Naive thymus-derived CD4-positive, alpha-beta T cell (primary cell): ENCODE data around the gene NINJ1. TPM values are rescaled to one million over a fixed set of nuclear protein-coding genes. Genes with fewer than 3 reads are reported as not detected.

Experiments
- ATAC-seq: fragments of 150-1000 bp; cut with Tn5 transposase; 2 replicates; pipeline ENCODE4 v1.10.0; 2021; ENCODE audit warnings: mild to moderate bottlenecking, moderate library complexity
- CTCF ChIA-PET: fragments of 350-600 bp; sonication (Branson Sonifier 250); formaldehyde crosslinking; loops from one replicate; lab custom pipeline; 2021; ENCODE audit warnings: antibody characterized with exemption; lab: Charles Lee
- POLR2A ChIA-PET: fragments of 350-600 bp; sonication (Branson Sonifier 250); formaldehyde crosslinking; loops from one replicate; lab custom pipeline; 2021; ENCODE audit warnings: antibody characterized with exemption, inconsistent platforms; lab: Charles Lee
- DNase-seq, 9 donors: peaks; one replicate each; pipeline versions ENCODE4 v3.0.0 to v3.0.0-alpha.2; 2020 to 2022; ENCODE audit warnings: mixed read lengths in 1 of 9
- H3K27ac ChIP-seq: one replicate; pipeline ENCODE4 v1.7.0; 2013; ENCODE audit warnings: mild to moderate bottlenecking, low read depth, low read length, moderate library complexity
- H3K27me3 ChIP-seq, 2 donors: one replicate each; pipeline ENCODE4 v1.7.0; 2013; ENCODE audit warnings: low read length in 2 of 2, mild to moderate bottlenecking in 2 of 2, moderate library complexity in 2 of 2; ENCODE audit not compliant: control insufficient read depth in 2 of 2, insufficient read depth in 2 of 2
- H3K36me3 ChIP-seq, 3 experiments: 1 replicate in 2 of 3; 2 replicates in 1 of 3; pipeline ENCODE4 v1.7.0; 2013; ENCODE audit warnings: low read length in 3 of 3, mild to moderate bottlenecking in 3 of 3, moderate library complexity in 1 of 3; ENCODE audit not compliant: insufficient read depth in 3 of 3, control insufficient read depth in 2 of 3
- H3K4me1 ChIP-seq, 2 donors: one replicate each; pipeline ENCODE4 v1.7.0; 2013; ENCODE audit warnings: low read length in 2 of 2, mild to moderate bottlenecking in 2 of 2, moderate library complexity in 1 of 2; ENCODE audit not compliant: control insufficient read depth in 2 of 2, insufficient read depth in 2 of 2
- H3K4me3 ChIP-seq: 2 replicates; pipeline ENCODE4 v1.7.0; 2013; ENCODE audit warnings: mild to moderate bottlenecking, low read length
- H3K9me3 ChIP-seq, 3 experiments: 1 replicate in 2 of 3; 2 replicates in 1 of 3; pipeline ENCODE4 v1.7.0; 2013; ENCODE audit warnings: low read length in 3 of 3; ENCODE audit not compliant: control insufficient read depth in 2 of 3
- H3K27ac Mint-ChIP-seq, 9 donors: one replicate each; pipeline ENCODE4 v1.8.0; 2020 to 2022; ENCODE audit warnings: mixed read lengths in 9 of 9, mild to moderate bottlenecking in 8 of 9, moderate library complexity in 5 of 9, inconsistent platforms in 2 of 9
- H3K27me3 Mint-ChIP-seq, 5 donors: one replicate each; pipeline ENCODE4 v1.8.0; 2021 to 2022; ENCODE audit warnings: mixed read lengths in 5 of 5, mild to moderate bottlenecking in 1 of 5
- H3K36me3 Mint-ChIP-seq, 5 donors: one replicate each; pipeline ENCODE4 v1.8.0; 2020 to 2022; ENCODE audit warnings: mixed read lengths in 5 of 5, mild to moderate bottlenecking in 3 of 5, inconsistent platforms in 1 of 5
- H3K4me1 Mint-ChIP-seq, 7 donors: one replicate each; pipeline ENCODE4 v1.8.0; 2020 to 2022; ENCODE audit warnings: mixed read lengths in 7 of 7, mild to moderate bottlenecking in 3 of 7, inconsistent platforms in 1 of 7
- H3K4me3 Mint-ChIP-seq, 10 donors: one replicate each; pipeline ENCODE4 v1.8.0; 2020 to 2022; ENCODE audit warnings: mild to moderate bottlenecking in 10 of 10, mixed read lengths in 10 of 10, moderate library complexity in 6 of 10, inconsistent platforms in 2 of 10
- H3K9me3 Mint-ChIP-seq, 11 donors: one replicate each; pipeline ENCODE4 v1.8.0; 2020 to 2022; ENCODE audit warnings: mixed read lengths in 11 of 11, mild to moderate bottlenecking in 4 of 11, inconsistent platforms in 1 of 11, moderate library complexity in 1 of 11
- intact Hi-C, 2 donors: fragments of 100-400 bp; cut with micrococcal nuclease; formaldehyde crosslinking; loops; one replicate each; pipeline ENCODE4 v1.15.1; 2023
- polyA plus RNA-seq, 2 donors: library from polyadenylated mRNA; unstranded; fragments of 300-500 nt; fragmentation: Illumina TruSeq; gene quantifications; one replicate each; pipeline ENCODE4 v1.2.3, GENCODE V29; 2021
- total RNA-seq, 6 experiments: library from RNA in 5 of 6; stranded (reverse) in 5 of 6; gene quantifications; 1 replicate in 5 of 6; 2 replicates in 1 of 6; pipeline ENCODE4 v1.2.3 and lab custom pipeline; 2021 to 2026

The NINJ1 gene
- total and polyA plus RNA-seq, 7 experiments from 2014 or later, result 30.7 to 163 (median 113) TPM

- Mint-ChIP-seq H3K36me3 (peaks cover 0 to 12% (median 0%) of the 10 kb centered on the region in 5 donors), H3K9me3 (no peaks in the 10 kb centered on the region), H3K27ac (peak overlapping the region; percentile 41 to 93 (median 88)), H3K4me1 (peaks cover 48 to 79% (median 61%) of the 10 kb centered on the region in 7 donors), H3K4me3 (peak overlapping the region in 9 of 10 donors; percentile 21 to 86 (median 69)), H3K27me3 (no peaks in the 10 kb centered on the region)
- no peaks in the 10 kb centered on the region for H3K27me3 ChIP-seq
- CTCF ChIA-PET, result interaction anchor here (1.1 to 1.2 kb wide), 2 partner anchors 23 to 173 kb away, joined by 3 to 4 read pairs; no protein-coding TSS in a partner anchor
- intact Hi-C loops, result loop anchor here in 1 of 2 donors (2.0 kb wide), 1 partner anchor 19 kb away; no protein-coding TSS in a partner anchor
- POLR2A ChIA-PET, result interaction anchor here (0.7 to 2.9 kb wide), 3 partner anchors 10 to 16 kb away, joined by 3 to 11 read pairs (median 4); no protein-coding TSS in a partner anchor
- H3K27ac ChIP-seq, result peak overlapping the region; percentile 48
- DNase-seq, result no peak
- ATAC-seq, result peak; percentile 12
- H3K4me1 ChIP-seq, result peaks cover 29 to 70% of the 10 kb centered on the region in 2 donors
- H3K36me3 ChIP-seq, result peaks cover 0 to 26% (median 13%) of the 10 kb centered on the region in 3 experiments
- H3K9me3 ChIP-seq, result no peaks in the 10 kb centered on the region
- H3K4me3 ChIP-seq, result no peak overlapping the region
These were observed 6.6 kb downstream of the NINJ1 start for GRCh38 chr9:93127395-93127911.

- Histone ChIP-seq H3K27me3 (no peaks in the 10 kb centered on the region), H3K4me1 (peaks cover 23 to 64% of the 10 kb centered on the region in 2 donors), H3K36me3 (peaks cover 0 to 30% (median 13%) of the 10 kb centered on the region in 3 experiments), H3K9me3 (no peaks in the 10 kb centered on the region), H3K4me3 (peak overlapping the region; percentile 30), H3K27ac (peak overlapping the region; percentile 48)
- DNase-seq (peak in 1 of 9 donors; percentile 41), ATAC-seq (no peak)
- intact Hi-C loops, result loop anchor here in 1 of 2 donors (2.0 kb wide), 1 partner anchor 18 kb away; no protein-coding TSS in a partner anchor
- Mint-ChIP-seq H3K9me3 (no peaks in the 10 kb centered on the region), H3K36me3 (peaks cover 0 to 12% (median 0%) of the 10 kb centered on the region in 5 donors), H3K27ac (peak overlapping the region; percentile 41 to 93 (median 88)), H3K4me3 (peak overlapping the region; percentile 21 to 86 (median 71)), H3K27me3 (no peaks in the 10 kb centered on the region), H3K4me1 (peaks cover 45 to 74% (median 56%) of the 10 kb centered on the region in 7 donors)
- POLR2A ChIA-PET, result interaction anchor here (0.7 to 2.9 kb wide), 4 partner anchors 10 to 18 kb away, joined by 3 to 11 read pairs (median 6); no protein-coding TSS in a partner anchor
- CTCF ChIA-PET, result interaction anchor here (1.1 to 1.2 kb wide), 2 partner anchors 22 to 172 kb away, joined by 3 to 4 read pairs; no protein-coding TSS in a partner anchor
These were observed 7.2 kb downstream of the NINJ1 start for GRCh38 chr9:93126825-93127368.

- DNase-seq, result peak in 5 of 9 donors; percentile 31 to 48 (median 37)
- peaks cover 0 to 15% (median 0%) of the 10 kb centered on the region in 5 donors for H3K36me3 Mint-ChIP-seq
- H3K36me3 ChIP-seq, result peaks cover 0 to 36% (median 13%) of the 10 kb centered on the region in 3 experiments
- H3K4me3 Mint-ChIP-seq, result peak overlapping the region; percentile 69 to 87 (median 76)
- H3K27ac ChIP-seq, result peak overlapping the region; percentile 48
- POLR2A ChIA-PET, result interaction anchor here (0.7 to 2.9 kb wide), 8 partner anchors 8 to 40 kb away, joined by 3 to 11 read pairs (median 4); partner anchors contain the start of gene NINJ1
- no peaks in the 10 kb centered on the region for H3K27me3 ChIP-seq
- CTCF ChIA-PET, result interaction anchor here (1.2 kb wide), 1 partner anchor 22 kb away, joined by 3 read pairs; no protein-coding TSS in a partner anchor
- H3K4me1 Mint-ChIP-seq, result peaks cover 39 to 68% (median 50%) of the 10 kb centered on the region in 7 donors
- H3K27me3 Mint-ChIP-seq, result no peaks in the 10 kb centered on the region
- H3K9me3 ChIP-seq, result no peaks in the 10 kb centered on the region
- peak overlapping the region; percentile 84 to 99 (median 92) for H3K27ac Mint-ChIP-seq
- peaks cover 17 to 58% of the 10 kb centered on the region in 2 donors for H3K4me1 ChIP-seq
- peak overlapping the region; percentile 30 for H3K4me3 ChIP-seq
- intact Hi-C loops, result loop anchor here in 1 of 2 donors (2.0 kb wide), 1 partner anchor 17 kb away; no protein-coding TSS in a partner anchor
- H3K9me3 Mint-ChIP-seq, result no peaks in the 10 kb centered on the region
- no peak for ATAC-seq
These were observed 7.8 kb downstream of the NINJ1 start for GRCh38 chr9:93126151-93126781.

GRCh38 chr9:93125331-93125894 is 8.6 kb downstream of the NINJ1 start:
- Mint-ChIP-seq H3K36me3 (peaks cover 0 to 15% (median 0%) of the 10 kb centered on the region in 5 donors), H3K27me3 (no peaks in the 10 kb centered on the region), H3K4me3 (peak overlapping the region in 8 of 10 donors; percentile 53 to 87 (median 76)), H3K4me1 (peaks cover 34 to 60% (median 45%) of the 10 kb centered on the region in 7 donors), H3K27ac (peak overlapping the region; percentile 84 to 99 (median 92)), H3K9me3 (no peaks in the 10 kb centered on the region)
- ChIA-PET POLR2A (interaction anchor here (0.7 to 2.9 kb wide), 7 partner anchors 8 to 39 kb away, joined by 3 to 11 read pairs (median 4); partner anchors contain the start of gene NINJ1), CTCF (no interaction called here)
- Histone ChIP-seq H3K27ac (peak overlapping the region; percentile 48), H3K4me1 (peaks cover 18 to 50% of the 10 kb centered on the region in 2 donors), H3K9me3 (no peaks in the 10 kb centered on the region), H3K27me3 (no peaks in the 10 kb centered on the region), H3K36me3 (peaks cover 0 to 41% (median 13%) of the 10 kb centered on the region in 3 experiments), H3K4me3 (no peak overlapping the region)
- intact Hi-C loops, result no loop called here
- DNase-seq (no peak), ATAC-seq (no peak)

- H3K4me1 ChIP-seq, result peaks cover 23 to 43% of the 10 kb centered on the region in 2 donors
- CTCF ChIA-PET, result interaction anchor here (0.6 to 1.0 kb wide), 3 partner anchors 9 to 33 kb away, joined by 3 read pairs; no protein-coding TSS in a partner anchor
These were observed 9.3 kb downstream of the NINJ1 start for GRCh38 chr9:93124793-93125192.

More at GRCh38 chr9:93124793-93125192, 9.3 kb downstream of the NINJ1 start:
- intact Hi-C loops, result no loop called here
- H3K4me1 Mint-ChIP-seq, result peaks cover 37 to 60% (median 48%) of the 10 kb centered on the region in 7 donors
- H3K9me3 Mint-ChIP-seq, result no peaks in the 10 kb centered on the region
- H3K27me3 ChIP-seq, result no peaks in the 10 kb centered on the region
- H3K27me3 Mint-ChIP-seq, result no peaks in the 10 kb centered on the region
- H3K4me3 ChIP-seq, result no peak overlapping the region
- no peaks in the 10 kb centered on the region for H3K9me3 ChIP-seq
- peak overlapping the region in 2 of 10 donors; percentile 51 to 76 for H3K4me3 Mint-ChIP-seq
- peak overlapping the region in 8 of 9 donors; percentile 32 to 92 (median 74) for H3K27ac Mint-ChIP-seq
- POLR2A ChIA-PET, result interaction anchor here (1.5 to 2.9 kb wide), 2 partner anchors 9 to 19 kb away, joined by 7 to 11 read pairs; partner anchors contain the start of gene NINJ1
- H3K36me3 Mint-ChIP-seq, result peaks cover 0 to 15% (median 0%) of the 10 kb centered on the region in 5 donors
- peak overlapping the region; percentile 48 for H3K27ac ChIP-seq
- DNase-seq (peak in 1 of 9 donors; percentile 8), ATAC-seq (no peak)
- peaks cover 0 to 41% (median 13%) of the 10 kb centered on the region in 3 experiments for H3K36me3 ChIP-seq
